HG03139 (cell line): ENCODE measurements around the gene HFE.
"Not testable (repeated sequence)": the region's sequence is repeated elsewhere in the genome, so short reads cannot be mapped to it uniquely, and the experiment has no call there.

Experiments
- ATAC-seq: cut with Tn5 transposase; IDR thresholded peaks from one replicate; pipeline ENCODE4 v1.9.1; 2021; ENCODE audit not compliant: unreplicated experiment

HFE gene

DNA sequence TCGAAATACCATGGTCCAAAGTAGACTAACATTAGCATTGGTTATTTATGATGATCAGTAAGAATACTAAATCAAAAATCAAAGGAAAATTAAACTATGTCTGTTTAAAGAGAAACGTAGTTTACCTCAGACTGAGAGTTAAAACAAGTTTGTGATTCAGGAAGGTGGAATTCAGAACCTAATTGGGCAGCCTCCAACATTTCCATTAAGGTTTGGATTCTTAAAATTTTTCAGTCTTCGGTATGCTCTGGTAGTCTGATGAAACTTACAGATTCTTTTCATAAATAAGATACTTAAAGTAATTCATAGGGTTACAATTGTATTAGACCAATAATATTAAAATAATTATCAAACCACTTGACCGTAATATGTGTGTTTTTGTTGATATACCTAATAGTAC lies 18.6 kb downstream of the HFE start:
- no peak for ATAC-seq

GRCh38 chr6:26107935-26108334 lies 20.7 kb downstream of the HFE start:
- no peak for ATAC-seq

- no peak for ATAC-seq
These were observed 22.5 kb downstream of the HFE start for GRCh38 chr6:26109772-26110171.

- ATAC-seq, result no peak
These were observed 26.3 kb downstream of the HFE start for GRCh38 chr6:26113570-26113969.

GRCh38 chr6:26115226-26115625 lies 28.0 kb downstream of the HFE start:
- ATAC-seq, result no peak

- ATAC-seq, result no peak
These were observed 29.0 kb downstream of the HFE start for GRCh38 chr6:26116267-26116666.

- no peak for ATAC-seq
These were observed 31.8 kb downstream of the HFE start for GRCh38 chr6:26118999-26119398.

DNA sequence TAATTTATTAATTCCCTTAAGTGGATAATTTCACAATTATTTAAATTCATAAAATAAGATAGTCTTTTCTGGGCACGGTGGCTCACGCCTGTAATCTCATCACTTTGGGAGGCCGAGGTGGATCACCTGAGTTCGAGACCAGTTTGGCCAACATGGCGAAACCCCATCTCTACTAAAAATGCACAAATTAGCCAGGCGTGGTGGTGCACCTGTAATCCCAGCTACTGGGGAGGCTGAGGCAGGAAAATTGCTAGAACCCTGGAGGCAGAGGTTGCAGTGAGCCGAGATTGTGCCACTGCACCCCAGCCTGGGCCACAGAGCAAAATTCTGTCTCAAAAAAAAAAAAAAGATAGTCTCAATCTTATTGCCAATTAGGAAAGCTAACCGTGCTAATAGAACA lies 32.9 kb downstream of the HFE start:
- ATAC-seq, result not testable (repeated sequence)

DNA sequence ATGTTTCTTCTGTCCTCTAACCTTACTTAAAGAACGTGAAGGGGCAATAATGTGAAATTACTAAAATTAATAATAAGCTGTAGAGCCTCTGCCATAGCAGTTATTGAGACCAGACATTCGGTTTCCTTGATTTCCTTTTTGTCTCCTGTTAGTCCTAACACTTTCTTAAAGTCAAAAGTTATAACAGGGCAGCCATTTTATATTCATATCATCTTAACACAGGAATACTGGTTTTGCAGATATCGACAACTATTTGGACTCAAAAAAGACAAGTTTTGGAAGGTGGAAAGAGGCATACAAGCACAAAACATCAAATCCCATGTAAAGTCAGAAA lies 33.5 kb downstream of the HFE start:
- no peak for ATAC-seq

DNA sequence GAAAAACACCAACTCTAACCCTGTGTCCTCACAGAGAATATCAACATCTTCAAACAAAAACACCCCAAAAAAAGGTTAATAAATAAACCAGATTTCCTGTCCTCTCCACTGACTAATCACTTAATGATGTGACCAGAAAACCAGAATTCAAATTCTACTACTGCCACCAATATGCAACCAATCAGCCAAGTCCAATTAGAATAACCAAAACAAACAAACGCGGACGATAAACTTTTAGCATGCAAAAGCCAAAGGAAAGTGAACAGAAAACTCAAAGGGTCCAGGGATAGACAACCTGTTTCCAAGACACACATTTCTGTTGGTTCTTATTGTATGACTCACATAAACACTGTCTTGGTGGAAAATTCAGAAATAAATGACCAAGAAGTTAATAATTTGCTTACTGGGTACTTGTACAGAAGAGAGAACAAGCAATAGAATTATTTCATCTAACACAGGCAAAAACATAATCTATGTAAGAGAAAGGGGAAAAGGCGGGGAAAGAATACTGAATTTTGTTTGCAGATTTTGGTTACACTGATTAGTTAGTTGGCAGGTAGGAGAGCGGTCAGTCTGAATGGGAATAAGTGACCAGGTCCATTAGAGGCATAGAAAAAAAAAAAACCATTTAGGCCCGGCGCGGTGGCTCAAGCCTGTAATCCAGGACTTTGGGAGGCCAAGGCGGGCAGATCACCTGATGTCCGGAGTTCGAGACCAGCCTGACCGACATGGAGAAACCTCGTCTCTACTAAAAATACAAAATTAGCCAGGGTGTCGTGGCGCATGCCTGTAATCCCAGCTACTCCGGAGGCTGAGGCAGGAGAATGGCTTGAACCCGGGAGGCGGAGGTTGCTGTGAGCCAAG lies 34.1 kb downstream of the HFE start:
- ATAC-seq, result no peak

DNA sequence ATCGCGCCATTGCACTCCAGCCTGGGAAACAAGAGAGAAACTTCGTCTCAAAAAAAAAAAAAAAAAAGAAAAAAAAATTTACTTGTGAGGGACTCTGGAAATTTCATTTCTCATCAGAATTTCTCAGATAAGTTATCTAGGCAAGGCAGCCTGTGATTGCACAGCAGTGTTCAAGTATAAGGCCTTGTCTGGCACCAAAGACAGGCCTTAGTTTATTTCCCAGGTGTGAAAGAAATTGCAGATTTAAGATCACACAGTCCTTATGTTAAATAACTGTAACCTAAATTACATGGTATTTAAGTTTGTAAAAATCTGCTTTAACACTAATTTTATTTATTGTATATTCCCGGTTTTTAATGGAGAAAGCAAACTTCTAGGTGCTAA lies 34.8 kb downstream of the HFE start:
- no peak for ATAC-seq

DNA sequence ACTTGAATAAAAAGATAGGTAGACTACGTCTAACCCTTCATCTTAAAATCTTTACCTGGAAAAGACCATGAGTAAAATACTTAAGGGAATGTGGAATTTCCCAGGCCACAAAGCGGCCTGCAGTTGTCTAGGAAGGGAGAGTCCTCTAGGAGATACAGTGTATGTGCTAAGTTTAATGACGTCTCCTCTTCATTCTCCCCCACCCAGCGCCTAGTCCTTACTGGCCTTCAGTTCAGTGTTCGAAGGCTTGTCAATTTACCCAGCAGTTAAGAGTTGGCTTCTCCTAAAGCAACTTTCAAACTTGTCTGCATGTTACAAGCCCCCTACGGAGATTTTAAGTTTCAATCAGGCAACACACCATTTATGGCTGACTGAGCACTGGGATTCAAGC lies 35.2 kb downstream of the HFE start:
- ATAC-seq, result no peak

GRCh38 chr6:26122793-26123674 lies 35.8 kb downstream of the HFE start:
- ATAC-seq, result peak; percentile 45

GRCh38 chr6:26123675-26123946 lies 36.4 kb downstream of the HFE start:
- no peak for ATAC-seq

GRCh38 chr6:26123947-26124780 lies 36.9 kb downstream of the HFE start:
- peak; percentile 57 for ATAC-seq

GRCh38 chr6:26124781-26125685 lies 37.8 kb downstream of the HFE start:
- ATAC-seq, result no peak

DNA sequence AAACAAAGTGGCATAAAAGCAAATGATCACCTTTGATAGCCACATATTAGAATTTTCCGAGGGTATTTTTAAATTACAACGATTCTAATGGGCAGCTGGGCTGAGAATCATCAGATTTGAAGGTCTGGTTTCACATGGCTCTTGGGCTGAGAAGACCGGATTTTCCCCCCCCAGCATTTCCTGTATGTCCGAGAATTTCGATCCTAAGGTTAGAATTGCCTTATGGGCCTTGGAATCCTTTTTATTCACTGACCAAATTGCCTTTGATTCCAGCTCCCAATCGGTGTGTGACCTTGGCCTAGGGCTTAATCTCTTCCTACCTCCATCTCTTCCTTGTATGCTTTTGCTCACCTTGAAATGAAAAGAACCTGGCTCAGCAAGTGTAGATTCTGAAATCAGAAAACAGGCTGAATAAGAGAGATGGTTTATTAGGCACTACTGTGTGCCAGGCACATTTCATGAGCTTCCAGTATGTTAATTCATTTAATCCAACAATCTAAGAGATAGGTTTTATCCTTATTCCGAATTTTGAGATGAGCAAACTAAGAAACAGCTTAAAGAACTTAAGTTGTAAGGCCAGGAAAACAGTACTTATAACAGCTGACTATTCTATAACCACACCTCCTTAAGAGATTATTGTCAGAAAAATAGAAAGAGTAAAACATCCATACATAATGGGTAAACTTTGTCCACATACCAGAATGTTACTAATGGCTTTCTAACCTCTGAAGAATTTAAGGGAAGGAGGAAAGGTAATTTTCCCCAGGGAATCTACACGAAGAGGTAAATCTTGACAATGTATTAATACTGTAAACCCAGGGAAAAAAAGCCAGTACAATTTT lies 39.4 kb downstream of the HFE start:
- no peak for ATAC-seq

DNA sequence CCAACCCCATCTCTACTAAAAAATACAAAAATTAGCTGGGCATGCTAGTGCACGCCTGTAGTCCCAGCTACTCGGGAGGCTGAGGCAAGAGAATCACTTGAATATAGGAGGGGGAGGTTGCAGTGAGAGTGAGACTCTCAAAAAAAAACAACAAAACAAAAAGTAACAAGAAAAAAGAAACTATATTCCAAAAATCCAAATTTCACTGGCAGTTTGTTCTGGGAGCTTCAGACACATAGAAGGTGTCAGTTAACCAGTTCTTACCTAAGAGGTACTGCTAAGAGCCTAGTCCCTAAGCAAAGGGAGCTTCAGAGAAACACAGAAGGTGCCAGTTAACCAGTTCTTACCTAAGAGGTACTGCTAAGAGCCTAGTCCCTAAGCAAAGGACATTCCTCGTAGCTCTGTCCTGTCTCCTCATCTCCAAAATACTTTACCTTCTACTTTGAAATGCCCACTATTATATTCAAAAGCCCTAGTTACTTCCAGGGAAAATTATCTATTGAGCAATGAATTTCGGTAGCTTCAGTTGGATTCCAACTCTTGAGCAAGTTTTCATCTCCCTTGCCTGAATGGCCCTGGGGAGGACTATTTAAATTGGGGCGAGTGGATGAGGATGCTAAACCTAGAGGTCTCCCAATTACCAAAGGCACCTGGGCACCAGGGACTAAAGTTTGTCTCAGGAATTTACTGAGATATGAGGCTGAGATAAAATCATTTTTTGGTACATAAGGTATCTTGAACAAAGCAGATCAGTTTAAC lies 41.0 kb downstream of the HFE start:
- no peak for ATAC-seq

GRCh38 chr6:26129656-26130055 lies 42.4 kb downstream of the HFE start:
- ATAC-seq, result no peak
